ENCODE results near the gene SLC34A3. TPM values are rescaled to one million over a fixed set of nuclear protein-coding genes. Genes with fewer than 3 reads are reported as not detected.

The SLC34A3 gene
- total RNA-seq, 1 experiment from 2014 or later = 0.03 TPM

DNA sequence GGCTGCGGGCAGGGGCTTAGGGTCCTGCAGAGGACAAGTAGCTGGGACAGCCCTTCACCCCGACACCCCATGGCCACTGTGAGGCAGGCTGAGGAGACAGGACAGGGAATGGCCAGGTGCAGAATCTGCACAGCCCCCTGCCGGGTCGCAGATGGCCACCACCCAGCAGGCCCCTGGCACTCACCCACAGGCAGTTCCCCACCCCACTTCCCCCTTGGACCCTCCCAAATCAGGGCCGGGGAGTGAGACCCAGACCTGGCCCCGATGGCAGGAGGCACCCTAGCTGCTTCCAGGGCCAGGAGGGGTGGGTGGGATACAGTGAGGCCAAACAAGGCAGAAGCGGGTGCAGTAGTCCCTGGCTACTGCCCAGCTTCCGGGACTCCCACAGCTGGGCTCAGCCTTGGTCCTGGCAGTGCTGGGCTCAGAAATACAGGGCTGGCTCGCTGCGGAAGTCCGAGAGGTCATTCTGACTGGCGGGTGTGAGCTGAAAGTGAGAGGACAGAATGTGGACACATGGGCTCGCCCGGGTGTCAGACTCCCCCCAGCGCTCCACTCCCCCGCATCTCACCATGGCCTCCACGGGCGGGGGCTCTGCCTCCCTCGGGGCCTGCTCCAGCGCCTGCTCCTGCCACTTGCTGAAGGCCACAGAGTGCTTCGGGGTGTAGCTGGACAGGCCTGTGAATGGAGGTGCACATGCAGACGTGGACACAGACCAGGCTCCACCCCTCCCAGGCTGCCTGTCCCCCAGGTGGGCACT, 38.8 kb upstream of the SLC34A3 start:
- no peak for DNase-seq
- H3K4me3 ChIP-seq (ENCODE audit: insufficient read depth, low read depth, low read length) = no peak overlapping the region
- no peaks in the 10 kb centered on the region for H3K27me3 ChIP-seq (ENCODE audit: control insufficient read depth, insufficient read depth, low read length)
- H3K36me3 ChIP-seq (replicated peaks; ENCODE audit: control insufficient read depth, insufficient read depth, low read length) = peaks cover 4% of the 10 kb centered on the region

DNA sequence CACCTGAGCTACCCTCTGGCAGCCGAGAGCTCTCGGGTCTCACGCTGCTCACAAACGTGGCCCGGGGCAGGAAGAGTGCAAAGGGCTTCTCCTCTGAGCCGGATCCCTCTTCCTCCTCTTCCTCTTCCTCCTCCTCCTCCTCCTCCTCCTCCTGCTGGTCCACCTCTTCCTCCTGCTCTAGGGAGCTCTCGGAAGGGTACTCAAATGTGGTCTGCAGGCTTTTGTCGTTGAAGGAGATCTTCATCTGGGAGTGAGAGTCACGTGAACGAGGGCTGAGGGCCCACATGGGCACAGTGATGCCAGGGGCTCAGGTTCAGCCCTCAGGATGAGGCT, 38.3 kb upstream of the SLC34A3 start:
- H3K27me3 ChIP-seq (ENCODE audit: control insufficient read depth, insufficient read depth, low read length) = no peaks in the 10 kb centered on the region
- H3K4me3 ChIP-seq (ENCODE audit: insufficient read depth, low read depth, low read length) = no peak overlapping the region
- no peak for DNase-seq
- H3K36me3 ChIP-seq (replicated peaks; ENCODE audit: control insufficient read depth, insufficient read depth, low read length) = no peaks in the 10 kb centered on the region; the same call in 1 of the 2 replicates

DNA sequence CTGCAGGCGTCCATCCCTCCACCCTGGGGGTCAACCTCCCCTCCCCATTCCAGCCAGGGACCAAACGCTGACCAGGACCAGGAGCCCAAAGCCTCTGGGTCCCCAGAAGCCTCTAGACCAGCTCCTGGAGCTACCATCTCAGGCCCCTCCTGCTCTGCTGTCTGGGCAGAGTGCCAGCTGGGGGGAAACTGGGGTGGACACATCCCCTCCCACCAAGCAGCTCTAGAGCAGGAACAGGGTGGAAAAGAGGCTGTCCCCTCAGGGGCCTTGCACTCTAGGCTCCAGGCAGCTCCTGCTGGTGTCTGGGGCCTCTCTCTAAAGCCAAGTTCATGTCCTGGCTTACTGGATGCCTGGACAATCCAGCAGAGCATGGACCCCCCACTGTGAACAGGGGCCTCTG, 37.8 kb upstream of the SLC34A3 start:
- DNase-seq = no peak
- no peak overlapping the region for H3K4me3 ChIP-seq (ENCODE audit: insufficient read depth, low read depth, low read length)
- no peaks in the 10 kb centered on the region for H3K27me3 ChIP-seq (ENCODE audit: control insufficient read depth, insufficient read depth, low read length)
- H3K36me3 ChIP-seq (replicated peaks; ENCODE audit: control insufficient read depth, insufficient read depth, low read length) = no peaks in the 10 kb centered on the region; the same call in 1 of the 2 replicates

DNA sequence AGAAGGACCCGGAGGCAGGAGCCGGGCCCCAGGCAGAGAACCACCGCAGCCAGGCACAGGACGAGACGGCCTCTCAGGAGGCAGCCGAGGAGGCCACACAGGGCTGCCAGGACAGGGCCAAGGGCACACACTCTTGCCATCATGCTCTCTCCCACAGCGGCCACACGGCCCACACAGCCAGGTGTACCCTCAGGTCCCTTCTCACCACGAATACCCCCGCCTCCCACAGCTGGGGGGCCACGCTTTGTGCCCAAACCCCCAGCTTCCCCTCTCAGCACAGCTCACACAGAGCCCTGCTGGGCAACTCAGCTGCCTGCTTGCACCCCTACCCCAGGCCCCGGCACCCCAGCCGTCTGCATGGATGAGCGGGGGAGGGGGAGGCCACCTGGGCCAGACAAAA, 36.9 kb upstream of the SLC34A3 start:
- Histone ChIP-seq H3K27me3 (ENCODE audit: control insufficient read depth, insufficient read depth, low read length) (no peaks in the 10 kb centered on the region), H3K36me3 (replicated peaks; ENCODE audit: control insufficient read depth, insufficient read depth, low read length) (no peaks in the 10 kb centered on the region; the same call in 1 of the 2 replicates), H3K4me3 (ENCODE audit: insufficient read depth, low read depth, low read length) (no peak overlapping the region)
- DNase-seq = no peak

DNA sequence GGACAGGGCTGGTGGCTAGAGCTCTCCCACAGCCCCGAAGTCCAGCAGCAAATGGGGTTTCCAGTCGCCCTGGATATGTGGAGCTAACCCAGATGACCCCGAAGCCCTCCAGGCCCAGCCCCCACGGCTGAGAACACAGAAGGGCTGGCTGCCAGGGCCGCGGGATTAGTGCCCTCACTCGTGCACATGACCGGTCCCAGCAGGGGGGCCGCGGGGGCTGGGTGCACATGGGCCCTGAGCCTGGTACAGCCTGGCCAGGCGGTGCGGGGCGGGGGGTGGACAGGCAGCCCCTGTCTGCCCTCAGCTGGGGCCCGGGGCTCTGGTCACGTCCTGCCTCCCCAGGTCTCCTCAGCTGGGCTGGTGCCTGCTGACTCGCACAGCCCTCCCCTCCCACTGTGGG, 36.3 kb upstream of the SLC34A3 start:
- Histone ChIP-seq H3K4me3 (ENCODE audit: insufficient read depth, low read depth, low read length) (no peak overlapping the region), H3K36me3 (replicated peaks; ENCODE audit: control insufficient read depth, insufficient read depth, low read length) (no peaks in the 10 kb centered on the region; the same call in 1 of the 2 replicates), H3K27me3 (ENCODE audit: control insufficient read depth, insufficient read depth, low read length) (no peaks in the 10 kb centered on the region)
- peak; percentile 67 for DNase-seq

DNA sequence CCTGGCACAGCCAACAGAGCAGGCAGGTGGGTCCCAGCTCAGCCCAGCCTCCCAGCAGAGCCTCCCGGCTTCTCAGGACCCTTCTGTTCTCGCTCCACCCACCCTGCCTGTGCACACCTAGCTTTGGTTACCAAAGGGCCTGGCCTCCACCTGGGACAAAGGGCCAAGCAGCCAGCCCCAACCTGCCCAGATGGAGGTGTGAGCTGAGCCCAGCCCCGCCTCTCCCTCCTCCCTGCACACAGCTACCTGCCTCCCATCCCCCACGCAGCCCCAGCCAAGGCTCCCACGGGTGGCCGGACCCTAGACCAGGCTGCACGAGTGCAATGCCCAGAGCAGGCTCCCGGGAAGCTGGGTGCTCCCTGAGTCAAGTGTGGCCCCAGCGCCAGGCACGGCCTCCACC, 35.8 kb upstream of the SLC34A3 start:
- H3K27me3 ChIP-seq (ENCODE audit: control insufficient read depth, insufficient read depth, low read length) = no peaks in the 10 kb centered on the region
- H3K36me3 ChIP-seq (replicated peaks; ENCODE audit: control insufficient read depth, insufficient read depth, low read length) = no peaks in the 10 kb centered on the region; the same call in 1 of the 2 replicates

DNA sequence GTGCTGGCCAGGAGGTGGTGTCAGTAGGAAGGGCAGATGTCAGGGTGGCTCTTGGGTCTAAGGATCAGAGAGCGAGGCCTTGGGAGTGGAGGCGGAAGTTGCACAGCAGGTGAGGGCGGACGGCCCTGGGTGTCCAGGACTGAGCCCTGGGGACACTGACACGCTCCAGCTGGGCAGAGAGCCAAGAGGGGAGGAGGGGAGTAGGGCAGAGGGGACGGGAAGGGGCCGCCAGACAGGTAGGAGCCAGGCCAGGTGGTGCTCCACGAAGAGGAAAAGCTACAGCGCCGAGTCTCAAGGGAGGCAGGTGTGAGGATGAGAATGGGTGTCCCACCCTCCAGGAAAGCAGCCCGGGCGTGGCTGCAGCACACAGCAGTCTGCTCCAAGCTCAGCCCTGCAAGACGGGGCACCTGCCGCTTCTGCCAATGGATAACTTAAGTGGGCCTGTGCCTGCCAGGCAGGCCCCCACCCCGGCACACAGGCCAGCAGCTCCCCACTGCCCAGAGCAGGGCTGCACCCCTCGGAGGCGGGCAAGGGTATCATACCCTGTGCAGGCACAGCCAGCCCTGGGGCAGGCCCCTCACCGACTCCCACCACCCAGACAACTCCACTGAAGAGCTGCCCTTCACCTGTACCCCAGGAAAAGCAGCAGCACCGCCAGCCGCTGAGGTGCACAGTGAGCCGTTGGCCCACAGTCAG, 35.0 kb upstream of the SLC34A3 start:
- no peaks in the 10 kb centered on the region; the same call in 1 of the 2 replicates for H3K36me3 ChIP-seq (replicated peaks; ENCODE audit: control insufficient read depth, insufficient read depth, low read length)
- no peak overlapping the region for H3K4me3 ChIP-seq (ENCODE audit: insufficient read depth, low read depth, low read length)
- H3K27me3 ChIP-seq (ENCODE audit: control insufficient read depth, insufficient read depth, low read length) = no peaks in the 10 kb centered on the region
- no peak for DNase-seq

More for the DNA sequence above, 35.8 kb upstream of the SLC34A3 start:
- DNase-seq = no peak
- no peak overlapping the region for H3K4me3 ChIP-seq (ENCODE audit: insufficient read depth, low read depth, low read length)

DNA sequence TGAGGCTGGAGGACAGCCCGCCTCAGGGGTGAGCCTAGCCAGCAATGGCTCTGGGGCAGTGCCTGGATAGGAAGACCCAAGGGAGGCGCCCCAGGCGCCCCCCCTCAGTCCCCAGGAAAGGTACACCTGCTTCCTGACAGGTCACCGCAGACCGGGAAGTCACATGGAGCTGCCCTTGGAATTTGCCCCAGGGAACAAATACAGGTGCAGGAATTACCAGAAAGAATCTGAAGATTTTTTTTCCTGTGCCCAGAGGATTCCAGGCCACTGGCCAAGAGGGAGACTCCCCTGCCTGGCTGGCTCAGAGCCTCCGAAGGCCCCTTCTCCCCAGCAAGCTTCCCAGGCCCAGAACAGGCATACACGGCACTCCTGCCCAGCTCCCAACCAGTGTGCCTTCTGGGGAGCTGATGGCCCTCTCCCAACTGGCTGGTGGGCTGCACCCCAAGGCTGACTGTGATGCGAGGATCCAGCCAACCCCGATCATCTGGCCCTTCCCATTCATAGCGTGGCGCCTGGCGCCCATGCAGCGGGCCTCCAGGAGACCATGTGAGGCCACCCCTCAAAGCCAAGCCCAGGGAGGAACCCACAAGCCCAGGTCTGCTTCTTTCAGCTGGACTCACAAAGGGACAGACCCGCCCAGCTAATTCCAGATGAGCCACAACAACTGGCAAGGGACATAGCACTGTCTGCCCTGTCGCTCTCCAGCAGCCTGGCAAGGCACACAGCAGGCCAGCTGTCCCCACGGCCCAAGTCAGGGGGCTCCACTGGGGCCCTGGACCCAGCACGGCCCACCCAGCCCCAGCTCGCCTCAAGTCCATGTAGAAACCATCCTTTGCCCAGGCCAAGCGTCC, 32.4 kb upstream of the SLC34A3 start:
- no peaks in the 10 kb centered on the region; the same call in 1 of the 2 replicates for H3K36me3 ChIP-seq (replicated peaks; ENCODE audit: control insufficient read depth, insufficient read depth, low read length)
- H3K4me3 ChIP-seq (ENCODE audit: insufficient read depth, low read depth, low read length) = no peak overlapping the region
- DNase-seq = no peak
- H3K27me3 ChIP-seq (ENCODE audit: control insufficient read depth, insufficient read depth, low read length) = no peaks in the 10 kb centered on the region

DNA sequence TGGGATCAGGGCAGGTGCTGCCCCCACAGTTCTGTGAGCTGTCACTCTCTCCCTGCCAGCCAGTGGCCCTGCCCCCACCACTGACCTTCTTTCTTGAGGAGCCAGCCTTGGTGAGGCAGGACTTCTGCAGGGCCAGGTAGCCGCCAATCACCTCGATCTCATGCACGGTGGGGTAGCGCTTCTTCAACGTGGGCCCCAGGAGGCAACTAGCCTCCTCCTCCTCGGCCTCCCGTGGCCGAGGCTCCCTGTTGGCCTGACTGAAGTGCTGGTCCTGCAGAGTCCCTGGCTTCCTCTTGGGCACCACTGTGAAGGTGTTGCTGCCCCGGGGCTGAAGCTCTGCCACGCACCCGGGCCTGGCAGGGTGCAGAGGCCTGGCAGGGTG, 31.8 kb upstream of the SLC34A3 start:
- Histone ChIP-seq H3K36me3 (replicated peaks; ENCODE audit: control insufficient read depth, insufficient read depth, low read length) (no peaks in the 10 kb centered on the region; the same call in 1 of the 2 replicates), H3K4me3 (ENCODE audit: insufficient read depth, low read depth, low read length) (no peak overlapping the region), H3K27me3 (ENCODE audit: control insufficient read depth, insufficient read depth, low read length) (no peaks in the 10 kb centered on the region)
- no peak for DNase-seq

DNA sequence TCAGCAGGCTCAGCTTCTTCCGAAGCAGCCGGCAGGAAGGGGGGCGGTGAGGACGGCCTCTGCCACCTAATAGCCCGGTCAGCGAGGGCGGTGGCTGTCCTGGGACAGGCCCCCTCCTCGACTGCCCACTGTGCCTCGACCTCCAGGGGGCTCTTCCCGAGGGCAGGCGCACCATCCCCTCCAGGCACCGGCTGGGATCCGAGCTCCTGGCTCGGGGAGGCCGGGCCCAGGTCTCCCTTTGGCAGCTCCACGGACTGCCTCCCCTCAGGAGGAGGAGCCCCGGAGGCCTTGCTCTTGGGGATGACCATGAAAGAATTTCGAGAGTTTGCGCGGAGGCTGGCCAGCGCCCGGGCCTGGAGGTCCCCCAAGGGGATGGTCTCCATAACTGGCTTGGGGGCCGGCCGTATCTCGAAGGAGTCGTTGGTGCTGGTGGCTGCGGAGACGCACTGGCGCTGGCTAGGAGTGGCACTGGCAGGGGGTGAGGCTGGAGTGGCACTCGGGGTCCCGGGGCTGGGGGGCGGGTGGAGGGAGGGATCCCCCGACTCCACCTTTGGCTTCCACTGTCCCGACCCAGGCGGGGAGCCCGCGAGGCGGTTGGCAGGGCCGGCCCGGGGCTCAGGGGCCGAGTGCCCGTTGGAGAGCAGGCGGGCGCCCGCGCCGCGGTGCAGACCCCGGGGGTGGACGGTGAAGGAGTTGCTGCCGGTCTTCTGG, 31.1 kb upstream of the SLC34A3 start:
- peak; percentile 80 for DNase-seq
- Histone ChIP-seq H3K27me3 (ENCODE audit: control insufficient read depth, insufficient read depth, low read length) (no peaks in the 10 kb centered on the region), H3K36me3 (replicated peaks; ENCODE audit: control insufficient read depth, insufficient read depth, low read length) (peaks cover 2% of the 10 kb centered on the region; the same call in 1 of the 2 replicates), H3K4me3 (ENCODE audit: insufficient read depth, low read depth, low read length) (peak overlapping the region; percentile 42)

DNA sequence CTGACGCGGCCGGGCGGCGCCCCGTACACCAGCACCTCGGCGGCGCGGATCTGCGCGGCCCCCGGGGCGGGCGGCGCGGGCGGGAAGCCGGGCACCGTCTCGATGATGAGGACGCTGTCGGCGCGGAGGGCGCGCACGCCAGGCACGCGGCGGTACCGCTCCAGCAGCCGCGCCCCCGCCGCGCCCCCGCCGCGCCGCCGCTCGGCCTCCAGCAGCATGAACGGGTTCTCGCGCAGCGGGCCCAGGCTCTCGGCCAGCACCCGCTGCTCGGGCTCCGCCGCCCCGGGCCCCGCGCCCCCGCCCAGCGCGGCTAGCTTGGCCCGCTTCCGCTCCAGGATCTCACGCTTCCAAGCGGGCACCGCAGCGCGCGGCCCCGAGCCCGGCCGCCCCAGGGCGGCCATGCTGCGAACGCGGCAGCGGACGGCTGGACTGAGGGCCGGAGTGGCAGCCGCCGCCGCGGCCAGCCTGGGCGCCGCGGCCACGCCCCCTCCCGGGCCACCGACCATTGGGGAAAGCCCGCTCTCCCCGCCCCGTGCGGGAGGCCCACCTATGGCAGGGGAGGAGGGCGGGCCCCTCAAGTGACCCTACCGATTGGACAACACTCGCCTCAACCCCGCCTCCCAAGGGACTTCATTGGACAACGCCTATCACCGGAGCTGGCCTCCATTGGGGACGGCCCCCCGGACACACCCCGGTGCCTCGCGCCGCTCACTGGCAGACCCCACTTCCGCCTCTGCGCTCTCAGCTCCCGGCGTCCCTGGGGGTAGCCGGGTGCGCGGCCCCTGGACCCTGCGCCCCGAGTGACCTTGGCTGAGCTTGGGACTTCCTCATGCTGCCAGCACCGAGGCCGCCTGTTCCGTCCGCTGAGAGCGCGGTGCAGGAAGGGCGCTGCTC, 30.1 kb upstream of the SLC34A3 start, which contains the start of gene TPRN:
TSS of gene TPRN (minus strand) at position 431 of the 894 bp plus-strand sequence. CDS start at position 401, 30 bp downstream.
- peak; percentile 100 for DNase-seq
- H3K36me3 ChIP-seq (replicated peaks; ENCODE audit: control insufficient read depth, insufficient read depth, low read length) = peaks cover 2% of the 10 kb centered on the region; the same call in 1 of the 2 replicates
- peak within 1 kb of the TSS; percentile 68 for H3K4me3 ChIP-seq (ENCODE audit: insufficient read depth, low read depth, low read length)
- H3K27me3 ChIP-seq (ENCODE audit: control insufficient read depth, insufficient read depth, low read length) = no peaks in the 10 kb centered on the region

DNA sequence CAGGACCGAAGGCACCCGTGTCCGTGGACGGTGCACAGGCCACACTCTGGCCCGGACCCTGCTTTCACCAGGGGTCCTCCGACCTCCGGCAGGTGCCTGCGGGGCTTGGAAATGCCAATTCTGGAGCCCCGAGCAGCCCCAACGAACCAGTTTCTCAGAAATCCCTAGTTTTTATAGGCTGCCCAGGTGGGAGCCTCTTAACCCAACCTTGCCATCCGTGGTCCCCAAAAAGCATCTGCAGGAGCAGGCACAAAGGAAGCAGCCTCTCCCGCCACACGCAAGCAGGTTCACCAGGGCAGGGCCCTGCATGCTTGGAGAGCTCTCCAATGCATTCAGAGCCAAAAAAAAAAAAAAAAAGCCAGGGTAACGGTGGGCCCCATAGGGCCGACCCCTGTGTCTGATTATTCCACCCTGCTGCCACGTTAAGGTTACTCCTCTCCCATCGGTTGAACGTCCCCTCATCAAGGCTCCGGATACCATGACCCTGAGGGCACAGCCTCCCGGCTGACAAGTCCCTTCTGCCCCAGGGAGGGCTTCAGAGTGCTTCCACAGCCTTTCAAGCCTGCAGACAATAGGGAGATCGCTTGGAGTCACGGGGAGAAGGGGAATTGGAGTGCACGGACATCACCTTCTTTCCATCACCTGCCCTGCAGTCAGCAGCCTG, 29.4 kb upstream of the SLC34A3 start:
- Histone ChIP-seq H3K27me3 (ENCODE audit: control insufficient read depth, insufficient read depth, low read length) (no peaks in the 10 kb centered on the region), H3K36me3 (replicated peaks; ENCODE audit: control insufficient read depth, insufficient read depth, low read length) (peaks cover 2% of the 10 kb centered on the region; the same call in 1 of the 2 replicates), H3K4me3 (ENCODE audit: insufficient read depth, low read depth, low read length) (peak overlapping the region; percentile 68)
- peak; percentile 75 for DNase-seq

DNA sequence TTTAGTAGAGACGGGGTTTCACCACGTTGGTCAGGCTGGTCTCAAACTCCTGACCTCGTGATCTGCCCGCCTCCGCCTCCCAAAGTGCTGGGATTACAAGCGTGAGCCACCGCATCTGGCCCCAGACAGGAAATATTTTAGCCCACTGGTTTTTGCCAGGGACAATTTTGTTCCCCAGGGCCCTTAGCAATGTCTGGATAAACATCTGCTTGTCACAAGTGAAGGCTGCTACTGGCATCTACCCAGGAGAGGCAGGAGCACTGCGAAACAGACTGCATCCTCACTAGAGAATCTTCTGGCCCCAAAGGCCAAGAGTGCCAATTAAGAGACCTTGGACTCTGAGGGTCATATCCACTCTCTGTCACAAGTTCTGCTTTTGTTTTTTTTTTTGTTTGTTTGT, 27.7 kb upstream of the SLC34A3 start:
- no peak for DNase-seq
- no peaks in the 10 kb centered on the region for H3K27me3 ChIP-seq (ENCODE audit: control insufficient read depth, insufficient read depth, low read length)
- H3K4me3 ChIP-seq (ENCODE audit: insufficient read depth, low read depth, low read length) = no peak overlapping the region
- H3K36me3 ChIP-seq (replicated peaks; ENCODE audit: control insufficient read depth, insufficient read depth, low read length) = peaks cover 2% of the 10 kb centered on the region; the same call in 1 of the 2 replicates
